ENCODE data around the gene CBY2.

- TF ChIP-seq, protein P1, sequence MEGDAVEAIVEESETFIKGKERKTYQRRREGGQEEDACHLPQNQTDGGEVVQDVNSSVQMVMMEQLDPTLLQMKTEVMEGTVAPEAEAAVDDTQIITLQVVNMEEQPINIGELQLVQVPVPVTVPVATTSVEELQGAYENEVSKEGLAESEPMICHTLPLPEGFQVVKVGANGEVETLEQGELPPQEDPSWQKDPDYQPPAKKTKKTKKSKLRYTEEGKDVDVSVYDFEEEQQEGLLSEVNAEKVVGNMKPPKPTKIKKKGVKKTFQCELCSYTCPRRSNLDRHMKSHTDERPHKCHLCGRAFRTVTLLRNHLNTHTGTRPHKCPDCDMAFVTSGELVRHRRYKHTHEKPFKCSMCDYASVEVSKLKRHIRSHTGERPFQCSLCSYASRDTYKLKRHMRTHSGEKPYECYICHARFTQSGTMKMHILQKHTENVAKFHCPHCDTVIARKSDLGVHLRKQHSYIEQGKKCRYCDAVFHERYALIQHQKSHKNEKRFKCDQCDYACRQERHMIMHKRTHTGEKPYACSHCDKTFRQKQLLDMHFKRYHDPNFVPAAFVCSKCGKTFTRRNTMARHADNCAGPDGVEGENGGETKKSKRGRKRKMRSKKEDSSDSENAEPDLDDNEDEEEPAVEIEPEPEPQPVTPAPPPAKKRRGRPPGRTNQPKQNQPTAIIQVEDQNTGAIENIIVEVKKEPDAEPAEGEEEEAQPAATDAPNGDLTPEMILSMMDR (IDR thresholded peaks at IDR 0.05) = no peak
- TF ChIP-seq POLR2A (IDR thresholded peaks at IDR 0.05) = no peak
These were observed 884 bp upstream of the CBY2 start for GRCh38 chr13:45700971-45701900.
